NCI-H748 (cell line): Measurements from ENCODE around the gene OR10A5.
"Not testable (repeated sequence)": the region's sequence is repeated elsewhere in the genome, so short reads cannot be mapped to it uniquely, and the experiment has no call there.

Experiments used
- DNase-seq: peaks from one replicate; lab custom pipeline; 2025; ENCODE audit not compliant: unreplicated experiment; lab: John Stamatoyannopoulos, UW

Gene OR10A5

DNA sequence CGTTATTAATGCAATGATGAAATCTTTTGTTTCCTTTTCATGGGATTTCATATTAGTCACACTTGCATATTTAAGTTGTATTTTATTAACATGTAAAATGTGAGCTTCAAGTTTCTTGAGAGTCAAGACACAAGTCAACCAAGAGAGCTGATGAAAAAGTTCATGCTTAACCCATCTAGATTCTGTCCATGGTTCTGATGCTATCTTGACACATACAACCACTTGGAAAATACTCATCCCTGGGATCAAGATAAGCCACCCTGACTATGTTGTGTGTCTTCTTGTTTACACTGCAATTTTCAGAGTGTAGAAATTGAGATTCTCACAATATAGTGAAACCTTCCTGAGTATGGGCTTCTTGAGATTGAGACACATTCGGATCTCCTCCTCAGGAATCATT lies 30.3 kb downstream of the OR10A5 start:
- DNase-seq, result no peak

DNA sequence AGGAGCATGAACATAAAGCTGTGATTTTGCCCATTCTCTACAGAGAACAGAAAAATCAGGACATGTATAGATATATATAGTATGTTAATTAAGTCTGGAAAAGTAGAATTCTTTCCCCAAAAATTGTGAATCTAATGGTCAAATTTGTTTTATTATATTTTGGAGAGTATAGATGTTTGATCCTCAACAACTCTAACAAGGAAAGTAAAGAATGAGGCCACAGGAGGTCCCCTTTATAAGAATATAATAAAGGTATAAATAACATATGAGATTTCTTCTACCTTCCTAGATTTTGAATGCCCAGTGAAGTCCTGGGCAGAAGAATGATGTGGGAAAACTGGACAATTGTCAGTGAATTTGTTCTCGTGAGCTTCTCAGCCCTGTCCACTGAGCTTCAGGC lies 30.8 kb downstream of the OR10A5 start, which contains the start of gene OR10A4:
TSS of gene OR10A4 (plus strand) at position 301 of the 400 bp plus-strand sequence. CDS start at position 324, 23 bp downstream.
- DNase-seq, result no peak

DNA sequence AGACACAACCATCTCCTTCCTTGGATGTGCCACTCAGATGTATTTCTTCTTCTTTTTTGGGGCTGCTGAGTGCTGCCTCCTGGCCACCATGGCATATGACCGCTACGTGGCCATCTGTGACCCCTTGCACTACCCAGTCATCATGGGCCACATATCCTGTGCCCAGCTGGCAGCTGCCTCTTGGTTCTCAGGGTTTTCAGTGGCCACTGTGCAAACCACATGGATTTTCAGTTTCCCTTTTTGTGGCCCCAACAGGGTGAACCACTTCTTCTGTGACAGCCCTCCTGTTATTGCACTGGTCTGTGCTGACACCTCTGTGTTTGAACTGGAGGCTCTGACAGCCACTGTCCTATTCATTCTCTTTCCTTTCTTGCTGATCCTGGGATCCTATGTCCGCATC lies 31.4 kb downstream of the OR10A5 start:
- no peak for DNase-seq

DNA sequence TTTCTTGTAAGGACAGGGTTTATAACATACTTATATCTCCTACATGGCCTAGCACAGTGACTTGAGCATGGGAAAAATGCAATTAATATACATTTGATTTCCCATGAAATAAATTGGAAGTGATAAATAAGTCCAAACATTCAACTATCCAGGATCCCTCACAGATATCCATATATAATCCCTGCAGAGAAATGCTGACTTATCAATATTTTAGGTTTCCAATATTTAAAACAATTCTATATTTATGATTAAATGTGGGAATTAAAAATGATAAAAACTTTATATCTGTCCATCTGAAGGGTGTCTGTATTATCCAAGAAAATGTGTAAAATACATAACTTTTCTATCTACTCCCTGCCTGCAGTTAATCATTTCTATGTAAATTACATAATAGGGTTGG lies 37.3 kb downstream of the OR10A5 start:
- no peak for DNase-seq

DNA sequence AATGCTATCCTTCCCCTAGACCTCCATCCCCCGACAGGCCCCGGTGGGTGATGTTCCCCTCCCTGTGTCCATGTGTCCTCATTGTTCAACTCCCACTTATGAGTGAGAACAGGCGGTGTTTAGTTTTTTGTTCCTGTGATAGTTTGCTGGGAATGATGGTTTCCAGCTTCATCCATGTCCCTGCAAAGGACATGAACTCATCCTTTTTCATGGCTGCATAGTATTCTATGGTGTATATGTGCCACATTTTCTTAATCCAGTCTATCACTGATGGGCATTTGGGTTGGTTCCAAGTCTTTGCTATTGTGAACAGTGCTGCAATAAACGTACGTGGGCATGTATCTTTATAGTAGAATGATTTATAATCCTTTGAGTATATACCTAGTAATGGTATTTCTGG lies 42.2 kb downstream of the OR10A5 start:
- not testable (repeated sequence) for DNase-seq

DNA sequence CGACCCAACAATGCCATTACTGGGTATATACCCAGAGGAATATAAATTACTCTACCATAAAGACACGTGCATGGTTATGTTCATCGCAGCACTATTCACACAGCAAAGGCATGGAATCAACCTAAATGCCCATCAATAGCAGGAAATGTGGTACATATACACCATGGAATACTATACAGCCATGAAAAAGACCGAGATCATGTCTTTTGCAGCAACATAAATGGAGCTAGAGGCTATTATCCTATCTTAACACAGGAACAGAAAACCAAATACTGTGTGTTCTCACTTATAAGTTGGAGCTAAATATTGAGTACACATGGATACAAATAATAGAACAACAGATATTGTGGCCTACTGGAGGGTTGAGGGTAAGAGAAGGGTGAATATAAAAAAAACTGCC lies 43.3 kb downstream of the OR10A5 start:
- no peak for DNase-seq

DNA sequence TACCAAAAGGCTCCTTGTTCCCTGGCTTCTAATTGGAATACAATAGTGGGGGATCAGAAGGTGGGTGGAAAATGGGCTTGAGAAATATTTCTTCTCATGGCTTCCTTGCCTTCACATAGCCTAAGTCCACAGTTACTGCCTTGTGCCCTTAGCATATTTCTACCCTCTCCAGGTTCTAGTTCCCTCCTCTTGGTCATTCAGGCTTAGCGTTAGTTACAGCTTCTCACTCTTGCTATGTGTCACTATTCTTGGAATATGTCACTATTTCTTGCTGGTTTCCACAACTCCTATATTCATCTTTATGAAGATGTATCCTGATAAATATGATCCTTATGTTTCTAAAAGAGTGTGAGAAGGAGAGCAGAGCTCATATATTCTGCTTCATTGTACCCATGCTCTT lies 44.4 kb downstream of the OR10A5 start:
- DNase-seq, result no peak

DNA sequence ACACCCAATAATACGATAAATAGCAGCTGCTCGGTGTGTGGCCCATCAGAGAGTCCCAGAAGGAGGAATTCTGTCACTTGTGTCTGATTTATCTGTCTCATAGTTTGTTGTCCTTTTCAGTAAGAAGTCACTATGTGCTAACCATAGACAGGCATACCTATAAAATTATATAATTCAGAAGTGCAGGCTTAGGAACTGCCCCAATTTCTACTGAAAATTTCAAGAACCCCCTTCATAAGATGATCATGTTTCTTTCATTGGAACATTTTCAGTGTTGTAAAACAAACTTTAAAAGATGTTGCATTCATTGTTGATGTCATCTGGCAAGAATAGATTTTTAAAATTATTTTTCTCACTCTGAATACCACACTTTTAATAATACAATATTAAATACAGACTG lies 46.9 kb downstream of the OR10A5 start, which contains the start of gene OR2D2:
TSS of gene OR2D2 (minus strand) at position 101 of the 400 bp plus-strand sequence. CDS start at position 101, 0 bp downstream.
- DNase-seq, result no peak

DNA sequence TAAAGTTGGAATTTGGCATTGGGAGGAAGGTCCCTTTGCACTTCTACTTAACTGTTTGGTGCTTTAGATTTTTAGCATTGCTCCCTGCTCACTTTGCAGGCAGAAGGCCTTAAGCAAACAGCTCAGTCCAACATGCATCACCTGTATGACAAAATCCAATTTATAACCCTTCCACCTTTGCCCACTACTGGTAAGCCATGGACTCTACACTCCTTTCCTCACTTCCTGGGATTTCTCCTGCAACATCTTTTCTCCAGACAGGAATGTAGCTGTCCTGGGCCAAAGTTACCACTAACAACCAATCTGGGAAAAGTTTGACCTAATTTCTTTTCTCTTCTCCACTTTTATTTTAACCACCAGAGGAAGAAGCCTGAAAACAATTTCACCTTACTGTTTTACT lies 48.6 kb downstream of the OR10A5 start:
- DNase-seq, result no peak

DNA sequence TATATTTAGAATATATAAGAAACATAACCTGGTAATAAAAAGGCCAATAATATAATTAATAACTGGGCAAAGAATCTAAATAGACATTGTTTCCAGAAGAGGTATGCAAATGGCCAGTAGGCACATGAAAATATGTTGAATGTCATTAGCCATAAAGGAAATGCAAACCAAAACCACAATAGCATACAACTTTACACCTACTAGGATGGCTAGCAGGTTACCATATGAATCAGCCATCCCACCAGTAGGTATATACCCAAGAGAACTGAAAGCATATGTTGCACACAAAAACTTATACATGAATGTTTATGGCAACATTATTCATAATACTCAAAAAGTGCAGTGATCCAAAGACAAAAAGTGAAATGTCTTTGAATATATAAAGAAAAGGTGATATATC lies 49.5 kb downstream of the OR10A5 start:
- no peak for DNase-seq
